Heart right ventricle (tissue), 16 donors: Measurements from ENCODE around the gene DOCK4. TPM values are rescaled to one million over a fixed set of nuclear protein-coding genes. Genes with fewer than 3 reads are reported as not detected.
A peak's percentile ranks its signal among the peaks of the same experiment; 100 is the strongest.

ENCODE experiments used
- ATAC-seq, 8 donors: fragments of 200-7000 bp; cut with Tn5 transposase; one replicate each; pipeline ENCODE4 v1.9.1; 2020; ENCODE audit warnings: mild to moderate bottlenecking in 8 of 8, moderate library complexity in 8 of 8, moderate number of reproducible peaks in 1 of 8
- DNase-seq, 2 donors: peaks; one replicate each; pipeline ENCODE4 v3.0.0-alpha.2; 2020
- H3K27ac ChIP-seq, 10 donors: fragments of 200-600 bp; sonication (generic) in 2 of 10; one replicate each; pipeline versions ENCODE4 v1.5.0 to v1.8.0; 2020 to 2022; ENCODE audit warnings: mild to moderate bottlenecking in 3 of 10
- H3K27me3 ChIP-seq, 7 donors: fragments of 200-600 bp; one replicate each; pipeline ENCODE4 v1.8.0; 2021 to 2022; ENCODE audit warnings: mild to moderate bottlenecking in 2 of 7
- H3K36me3 ChIP-seq, 9 donors: fragments of 200-600 bp; sonication (generic) in 1 of 9; one replicate each; pipeline versions ENCODE4 v1.5.0 to v1.8.0; 2020 to 2022; ENCODE audit warnings: mild to moderate bottlenecking in 2 of 9
- H3K4me1 ChIP-seq, 9 donors: fragments of 200-600 bp; sonication (generic) in 1 of 9; one replicate each; pipeline versions ENCODE4 v1.5.0 to v1.8.0; 2020 to 2022; ENCODE audit warnings: mild to moderate bottlenecking in 4 of 9
- H3K4me3 ChIP-seq, 10 donors: fragments of 200-600 bp; sonication (generic) in 2 of 10; one replicate each; pipeline versions ENCODE4 v1.5.0 to v1.8.0; 2020 to 2022; ENCODE audit warnings: mild to moderate bottlenecking in 7 of 10, moderate library complexity in 2 of 10
- H3K9me3 ChIP-seq, 11 donors: fragments of 200-600 bp in 10 of 11; sonication (generic) in 2 of 11; one replicate each; pipeline versions ENCODE4 v1.5.0 to v1.8.0; 2013 to 2022; ENCODE audit warnings: mild to moderate bottlenecking in 2 of 11, control low read depth in 1 of 11, moderate library complexity in 1 of 11
- CTCF ChIP-seq, 9 donors: fragments of 200-600 bp; sonication (generic) in 2 of 9; IDR thresholded peaks; one replicate each; pipeline versions ENCODE4 v1.5.0 to v1.8.0; 2021 to 2022; ENCODE audit warnings: antibody characterized with exemption in 9 of 9, mild to moderate bottlenecking in 5 of 9, moderate library complexity in 1 of 9
- WGBS, 2 donors: extraction: QIAGEN DNeasy Blood & Tissue Kit; methylation state at CpG; one replicate each; pipeline ENCODE4 v1.1.7; 2013; ENCODE audit warnings: inconsistent platforms in 1 of 2; 5-methylcytosine and 5-hydroxymethylcytosine counted together
- intact Hi-C, 10 donors: fragments of 100-400 bp; cut with DNase I; formaldehyde crosslinking; loops; one replicate each; pipeline versions ENCODE4 v1.11.1 to v1.14.2; 2022
- polyA plus RNA-seq, 2 donors: library from polyadenylated mRNA; stranded (reverse); fragments of 200-250 nt; gene quantifications; one replicate each; pipeline ENCODE4 v1.2.3, GENCODE V29; 2013
- total RNA-seq, 10 donors: library from RNA; stranded (reverse); fragmentation: NEBNext Ultra II Directional in 3 of 10; extraction: Animal tissue kit (Norgen Biotek cat#: 25700) in 3 of 10; gene quantifications; one replicate each; pipeline versions ENCODE4 v1.2.1 to v1.2.4, GENCODE V29; 2021 to 2023
- donor health status: Arrhythmogenic right ventricular cardiomyopathy.
- donor health status: ischemic (EF 13 %, LVEDD 7.1; RV severe dilation, severe dysfunction).
- donor health status: healthy with polysubstance abuse.
- donor health status: DM: no; HTN: yes; CAD: no.
- donor health status: DM: no; HTN: no; CAD: no.
- donor health status: ischemic (EF 25% LVEDD 6.9; RV normal size, moderate dysfunction).
- donor health status: ischemic (EF 25% LVEDD 5.7; RV mildly dilated, moderate dysfunction).
- donor health status: healthy.
- donor health status: DM: yes; HTN: yes; CAD: no.
- donor health status: Ischemic cardiomyopathy.
- donor health status: ischemic (EF 35%, LVEDD 5.7; RV mildly dilated, moderate dysfunction).
- donor health status: nonischemic (EF 11% LVEDD 7.7; RV severe dilation, severe dysfunction).
- donor health status: DM: yes; HTN: yes; CAD: no.
- donor health status: PGD.
- donor health status: ischemic (EF 29% LVEDD 5.4; RV normal size, mild dysfunction).
- donor health status: nonischemic (EF 23%, LVEDD 6.1; RV moderate dilation, normal function).

DOCK4 gene
- total and polyA plus RNA-seq, 12 donors = 2.6 to 26.8 (median 14.7) TPM

DNA sequence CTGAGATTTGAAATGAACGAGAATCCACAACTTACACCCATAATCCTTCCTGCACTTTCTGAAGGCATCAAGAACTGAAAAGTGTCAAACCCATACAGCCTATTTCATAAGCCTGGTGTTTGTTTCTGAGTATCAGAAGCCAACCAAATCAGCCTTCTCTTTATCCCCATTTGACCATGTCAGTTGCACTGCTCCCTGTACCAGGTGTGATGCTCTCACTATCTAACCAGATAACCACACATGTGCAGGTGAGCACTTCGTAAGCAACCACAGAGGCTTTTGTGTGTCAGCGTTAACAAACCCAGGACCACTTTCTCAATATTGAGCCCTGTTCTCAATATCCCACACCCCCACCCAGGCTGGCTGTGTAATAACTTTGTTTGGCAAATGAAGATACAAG, 114.4 kb downstream of the DOCK4 start:
- Histone ChIP-seq H3K4me1 (peaks cover 0 to 34% (median 7%) of the 10 kb centered on the region in 9 donors), H3K9me3 (peaks cover 0 to 2% (median 0%) of the 10 kb centered on the region in 11 donors), H3K36me3 (no peaks in the 10 kb centered on the region), H3K27ac (no peak overlapping the region), H3K4me3 (no peak overlapping the region), H3K27me3 (no peaks in the 10 kb centered on the region)
- WGBS, 2 donors = 97 to 100% methylated on average over 3 of the region's 3 CpGs
- TF ChIP-seq CTCF (IDR thresholded peaks at IDR 0.05) = no peak
- intact Hi-C loops = loop anchor here in 2 of 10 donors (10.0 kb wide), 2 partner anchors 93 to 113 kb away; partner anchors contain the start of genes DOCK4 (in 1 of the 2) and ZNF277 (in 1 of the 2)
- DNase-seq = no peak
- ATAC-seq = no peak

DNA sequence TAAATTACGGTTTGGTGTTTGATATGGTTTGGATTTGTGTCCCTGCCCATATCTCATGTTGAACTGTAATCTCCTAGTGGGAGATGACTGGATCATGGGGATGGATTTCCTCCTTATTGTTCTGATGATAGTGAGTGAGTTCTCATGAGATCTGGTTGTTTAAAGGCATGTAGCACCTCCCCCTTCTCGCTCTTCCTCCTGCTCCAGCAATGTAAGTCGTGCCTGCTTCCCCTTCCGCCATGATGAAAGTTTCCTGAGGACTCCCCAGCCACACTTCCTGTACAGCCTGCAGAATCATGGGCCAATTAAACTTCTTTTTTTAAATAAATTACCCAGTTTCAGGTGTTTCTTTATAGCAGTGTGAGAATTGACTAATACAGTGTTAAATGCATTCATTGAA, 116.6 kb downstream of the DOCK4 start:
- DNase-seq (peak in 1 of 2 donors; percentile 32), ATAC-seq (peak; percentile 31 to 82 (median 46))
- H3K36me3 ChIP-seq = no peaks in the 10 kb centered on the region
- intact Hi-C loops = loop anchor here in 5 of 10 donors (10.0 kb wide), 2 partner anchors 105 to 115 kb away; partner anchors contain the start of genes DOCK4 (in 3 of the 5) and ZNF277 (in 3 of the 5)
- no peak overlapping the region for H3K4me3 ChIP-seq
- H3K27ac ChIP-seq = peak overlapping the region in 4 of 10 donors; percentile 2 to 54 (median 32)
- H3K4me1 ChIP-seq = peaks cover 0 to 56% (median 21%) of the 10 kb centered on the region in 9 donors
- no peaks in the 10 kb centered on the region for H3K9me3 ChIP-seq
- no peaks in the 10 kb centered on the region for H3K27me3 ChIP-seq
- 77 to 80% methylated on average over 4 of the region's 4 CpGs for WGBS, 2 donors
- no peak for TF ChIP-seq CTCF (IDR thresholded peaks at IDR 0.05)

DNA sequence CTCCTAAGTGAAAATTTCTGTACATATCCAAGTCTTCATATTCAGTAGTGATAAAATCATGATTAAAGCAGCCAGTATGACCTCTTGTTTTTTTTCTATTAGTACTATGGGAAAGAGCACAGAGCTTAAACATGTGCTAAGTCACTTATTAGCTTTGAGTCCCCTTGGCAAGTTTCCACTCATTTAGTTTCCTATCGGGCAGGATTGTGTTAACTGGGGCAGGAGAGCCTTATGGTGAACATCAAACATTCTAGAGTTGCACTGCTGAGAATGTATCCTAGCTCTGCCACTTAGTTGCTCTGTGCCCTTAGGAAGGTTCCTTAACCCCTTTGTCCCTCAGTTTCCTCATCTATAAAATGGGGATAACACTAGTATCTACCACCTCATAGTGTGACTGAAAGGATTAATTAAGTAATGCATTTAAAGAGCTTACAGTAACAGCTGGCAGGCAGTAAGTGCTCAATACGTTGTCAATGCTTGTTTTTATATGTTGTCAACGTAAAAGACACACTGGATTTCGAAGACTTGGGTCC, 117.6 kb downstream of the DOCK4 start:
- intact Hi-C loops = loop anchor here in 5 of 10 donors (10.0 kb wide), 2 partner anchors 106 to 116 kb away; partner anchors contain the start of genes DOCK4 (in 3 of the 5) and ZNF277 (in 3 of the 5)
- Histone ChIP-seq H3K36me3 (no peaks in the 10 kb centered on the region), H3K4me3 (no peak overlapping the region), H3K4me1 (peaks cover 0 to 66% (median 25%) of the 10 kb centered on the region in 9 donors), H3K27ac (peak overlapping the region in 3 of 10 donors; percentile 1 to 54 (median 44)), H3K27me3 (no peaks in the 10 kb centered on the region), H3K9me3 (no peaks in the 10 kb centered on the region)
- WGBS, 2 donors = 61 to 71% methylated on average over 4 of the region's 4 CpGs
- no peak for TF ChIP-seq CTCF (IDR thresholded peaks at IDR 0.05)
- DNase-seq = no peak
- no peak for ATAC-seq

DNA sequence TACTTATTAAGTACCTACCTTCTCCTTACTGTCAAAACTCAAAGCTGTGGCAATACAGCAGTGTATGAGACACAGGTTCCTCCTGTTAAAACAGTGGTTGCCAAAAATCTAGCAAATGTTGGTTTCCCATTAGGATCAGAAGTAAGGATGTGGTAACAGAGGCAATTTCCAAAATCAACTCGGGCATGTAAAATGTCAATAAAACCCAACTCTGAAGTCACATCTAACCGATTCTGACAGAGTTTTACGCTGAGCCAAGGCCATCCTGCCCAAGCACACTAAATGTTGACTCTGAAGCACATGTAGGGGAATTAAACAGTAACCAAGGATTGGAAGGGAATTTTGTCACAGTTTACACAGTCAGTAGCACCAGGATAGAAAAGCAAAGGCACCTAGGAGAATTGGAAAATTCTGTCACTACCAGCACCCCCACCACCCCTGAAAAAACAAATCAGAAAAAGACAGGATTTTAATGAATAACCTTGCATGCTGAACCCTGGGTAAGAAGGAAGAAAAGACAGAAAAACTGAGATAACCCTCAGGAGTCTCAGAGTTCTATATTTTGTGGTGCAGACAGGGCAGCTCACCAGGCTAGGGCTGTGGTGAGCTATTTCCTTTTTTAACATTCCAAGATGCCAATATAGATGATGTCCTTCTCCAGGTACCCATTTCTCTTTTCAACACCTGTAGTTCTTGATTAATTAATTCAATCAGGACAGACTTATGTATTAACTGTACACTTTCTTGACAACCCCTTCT, 119.5 kb downstream of the DOCK4 start:
- no peak overlapping the region for H3K4me3 ChIP-seq
- no peak for DNase-seq
- intact Hi-C loops = loop anchor here in 5 of 10 donors (10.0 kb wide), 2 partner anchors 108 to 118 kb away; partner anchors contain the start of genes DOCK4 (in 3 of the 5) and ZNF277 (in 3 of the 5)
- H3K36me3 ChIP-seq = no peaks in the 10 kb centered on the region
- H3K27ac ChIP-seq = no peak overlapping the region
- no peaks in the 10 kb centered on the region for H3K9me3 ChIP-seq
- WGBS, 2 donors = 79 to 91% methylated on average over 3 of the region's 3 CpGs
- no peak for TF ChIP-seq CTCF (IDR thresholded peaks at IDR 0.05)
- no peaks in the 10 kb centered on the region for H3K27me3 ChIP-seq
- ATAC-seq = no peak
- peaks cover 0 to 70% (median 27%) of the 10 kb centered on the region in 9 donors for H3K4me1 ChIP-seq
